ENCODE results near the gene ACTR5.
A peak's percentile ranks its signal among the peaks of the same experiment; 100 is the strongest.

ACTR5 gene

DNA sequence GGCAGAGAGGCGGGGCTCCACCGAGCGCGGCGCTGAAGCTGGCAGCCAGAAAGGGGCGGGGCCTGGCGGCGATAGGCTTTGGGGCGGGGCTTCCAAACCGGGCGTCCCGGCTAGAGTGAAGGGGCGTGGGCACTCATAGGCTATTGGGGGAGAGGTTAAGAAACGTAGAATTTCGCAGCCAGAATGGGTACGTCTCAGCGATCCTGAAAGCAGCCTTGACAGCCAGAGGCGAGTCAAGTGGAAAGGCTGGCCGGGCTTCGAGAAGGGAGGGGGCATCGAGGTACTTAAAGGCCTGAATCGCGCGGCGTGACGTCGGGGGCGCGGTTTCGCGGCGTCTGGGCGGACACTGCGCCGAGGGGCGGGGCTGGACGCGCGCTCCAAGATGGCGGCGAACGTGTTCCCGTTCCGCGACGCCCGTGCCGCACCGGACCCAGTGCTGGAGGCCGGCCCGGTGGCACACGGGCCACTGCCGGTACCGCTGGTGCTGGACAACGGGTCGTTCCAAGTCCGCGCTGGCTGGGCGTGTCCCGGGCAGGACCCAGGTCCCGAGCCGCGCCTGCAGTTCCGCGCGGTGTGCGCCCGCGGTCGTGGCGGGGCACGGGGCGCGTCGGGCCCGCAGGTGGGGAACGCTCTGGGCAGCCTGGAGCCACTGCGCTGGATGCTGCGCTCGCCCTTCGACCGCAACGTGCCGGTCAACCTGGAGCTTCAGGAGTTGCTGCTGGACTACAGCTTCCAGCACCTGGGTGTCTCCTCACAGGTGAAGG is at the start of gene ACTR5:
Gene ACTR5, plus strand, starts transcription at position 364 of the 764 bp plus-strand sequence. Its CDS starts 19 bp downstream, at position 383.
- TF ChIP-seq TAF1 (IDR thresholded peaks at IDR 0.05; ENCODE audit: low read depth), result peak; percentile 82
- peak; percentile 45; the same call in 1 of the 2 replicates for TF ChIP-seq CREB1 (IDR thresholded peaks at IDR 0.05; ENCODE audit: low read depth)
- TF ChIP-seq, protein P1, sequence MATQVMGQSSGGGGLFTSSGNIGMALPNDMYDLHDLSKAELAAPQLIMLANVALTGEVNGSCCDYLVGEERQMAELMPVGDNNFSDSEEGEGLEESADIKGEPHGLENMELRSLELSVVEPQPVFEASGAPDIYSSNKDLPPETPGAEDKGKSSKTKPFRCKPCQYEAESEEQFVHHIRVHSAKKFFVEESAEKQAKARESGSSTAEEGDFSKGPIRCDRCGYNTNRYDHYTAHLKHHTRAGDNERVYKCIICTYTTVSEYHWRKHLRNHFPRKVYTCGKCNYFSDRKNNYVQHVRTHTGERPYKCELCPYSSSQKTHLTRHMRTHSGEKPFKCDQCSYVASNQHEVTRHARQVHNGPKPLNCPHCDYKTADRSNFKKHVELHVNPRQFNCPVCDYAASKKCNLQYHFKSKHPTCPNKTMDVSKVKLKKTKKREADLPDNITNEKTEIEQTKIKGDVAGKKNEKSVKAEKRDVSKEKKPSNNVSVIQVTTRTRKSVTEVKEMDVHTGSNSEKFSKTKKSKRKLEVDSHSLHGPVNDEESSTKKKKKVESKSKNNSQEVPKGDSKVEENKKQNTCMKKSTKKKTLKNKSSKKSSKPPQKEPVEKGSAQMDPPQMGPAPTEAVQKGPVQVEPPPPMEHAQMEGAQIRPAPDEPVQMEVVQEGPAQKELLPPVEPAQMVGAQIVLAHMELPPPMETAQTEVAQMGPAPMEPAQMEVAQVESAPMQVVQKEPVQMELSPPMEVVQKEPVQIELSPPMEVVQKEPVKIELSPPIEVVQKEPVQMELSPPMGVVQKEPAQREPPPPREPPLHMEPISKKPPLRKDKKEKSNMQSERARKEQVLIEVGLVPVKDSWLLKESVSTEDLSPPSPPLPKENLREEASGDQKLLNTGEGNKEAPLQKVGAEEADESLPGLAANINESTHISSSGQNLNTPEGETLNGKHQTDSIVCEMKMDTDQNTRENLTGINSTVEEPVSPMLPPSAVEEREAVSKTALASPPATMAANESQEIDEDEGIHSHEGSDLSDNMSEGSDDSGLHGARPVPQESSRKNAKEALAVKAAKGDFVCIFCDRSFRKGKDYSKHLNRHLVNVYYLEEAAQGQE (IDR thresholded peaks at IDR 0.05; ENCODE audit: low read depth), result no peak; the same call in 1 of the 2 replicates
- TF ChIP-seq USF1 (IDR thresholded peaks at IDR 0.05), result no peak
- TF ChIP-seq FOXM1 (IDR thresholded peaks at IDR 0.05; ENCODE audit: borderline replicate concordance, low read depth), result no peak
- TF ChIP-seq TEAD4 (IDR thresholded peaks at IDR 0.05), result no peak
- no peak for TF ChIP-seq CEBPB (IDR thresholded peaks at IDR 0.05)
- TF ChIP-seq EGR1 (IDR thresholded peaks at IDR 0.05), result no peak
- no peak; the same call in none of the 2 replicates for TF ChIP-seq MAX (IDR thresholded peaks at IDR 0.05)
- no peak for TF ChIP-seq ZBTB7A (IDR thresholded peaks at IDR 0.05; ENCODE audit: low read depth)
- TF ChIP-seq YY1 (IDR thresholded peaks at IDR 0.05; ENCODE audit: low read depth), result peak; percentile 95
- TF ChIP-seq TCF12 (IDR thresholded peaks at IDR 0.05; ENCODE audit: low read depth), result no peak
- no peak for TF ChIP-seq RAD21 (IDR thresholded peaks at IDR 0.05; ENCODE audit: low read depth)
- TF ChIP-seq NFIC (IDR thresholded peaks at IDR 0.05), result 0 out of 2 replicates have a peak, but pooled peaks have one; percentile 23
- no peak for TF ChIP-seq EP300 (IDR thresholded peaks at IDR 0.05; ENCODE audit: borderline replicate concordance)

DNA sequence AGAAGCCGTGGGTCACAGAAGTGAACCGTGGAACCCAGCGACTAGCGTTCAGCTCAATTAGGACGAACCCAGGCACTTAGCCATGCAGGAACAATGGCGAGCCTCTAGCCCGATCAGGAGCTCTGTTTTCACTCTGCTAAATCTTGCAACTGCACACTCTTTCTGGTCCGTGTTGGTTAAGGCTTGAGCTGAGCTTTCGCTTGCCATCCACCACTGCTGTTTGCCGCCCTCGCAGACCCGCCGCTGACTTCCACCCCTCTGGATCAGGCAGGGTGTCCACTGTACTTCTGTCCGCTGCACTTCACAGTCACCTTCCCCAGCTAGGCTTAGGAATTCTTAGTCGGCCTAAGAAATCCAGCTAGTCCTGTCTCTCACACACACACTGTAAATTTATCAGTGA is 49.7 kb upstream of the ACTR5 start:
- TF ChIP-seq EGR1 (IDR thresholded peaks at IDR 0.05), result no peak
- no peak for TF ChIP-seq YY1 (IDR thresholded peaks at IDR 0.05; ENCODE audit: low read depth)
- TF ChIP-seq ZBTB7A (IDR thresholded peaks at IDR 0.05; ENCODE audit: low read depth), result no peak
- no peak for TF ChIP-seq NFIC (IDR thresholded peaks at IDR 0.05)
- TF ChIP-seq MAX (IDR thresholded peaks at IDR 0.05), result no peak
- TF ChIP-seq CREB1 (IDR thresholded peaks at IDR 0.05; ENCODE audit: low read depth), result no peak
- TF ChIP-seq TEAD4 (IDR thresholded peaks at IDR 0.05), result no peak
- TF ChIP-seq CEBPB (IDR thresholded peaks at IDR 0.05), result no peak
- no peak for TF ChIP-seq EP300 (IDR thresholded peaks at IDR 0.05; ENCODE audit: borderline replicate concordance)
- TF ChIP-seq TAF1 (IDR thresholded peaks at IDR 0.05; ENCODE audit: low read depth), result no peak
- TF ChIP-seq TCF12 (IDR thresholded peaks at IDR 0.05; ENCODE audit: low read depth), result no peak
- TF ChIP-seq USF1 (IDR thresholded peaks at IDR 0.05), result no peak
- TF ChIP-seq, protein P1 (IDR thresholded peaks at IDR 0.05; ENCODE audit: low read depth), result no peak

DNA sequence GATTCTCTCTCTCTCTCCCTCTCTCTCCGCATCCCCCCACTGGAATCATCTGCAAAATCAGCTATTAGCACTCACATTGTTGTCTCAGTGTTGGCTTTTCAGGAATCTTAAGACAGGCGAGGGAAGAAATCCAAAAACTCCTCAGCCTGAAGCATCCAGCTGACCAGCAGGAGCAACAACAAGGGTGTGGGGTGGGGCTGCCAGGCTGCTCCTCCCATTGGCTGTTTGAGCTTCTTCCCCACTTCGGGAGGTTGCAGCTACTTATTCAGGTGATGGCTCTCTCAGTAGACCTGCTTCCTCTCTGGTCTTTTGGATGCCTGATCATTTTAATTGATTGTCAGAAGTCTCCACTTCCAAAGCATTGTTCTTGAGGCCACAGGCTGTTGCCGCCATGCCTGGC is 48.1 kb upstream of the ACTR5 start:
- TF ChIP-seq EGR1 (IDR thresholded peaks at IDR 0.05) (no peak), TCF12 (IDR thresholded peaks at IDR 0.05; ENCODE audit: low read depth) (no peak), YY1 (IDR thresholded peaks at IDR 0.05; ENCODE audit: low read depth) (no peak), USF1 (IDR thresholded peaks at IDR 0.05) (no peak), TAF1 (IDR thresholded peaks at IDR 0.05; ENCODE audit: low read depth) (no peak), CEBPB (IDR thresholded peaks at IDR 0.05) (no peak), EP300 (IDR thresholded peaks at IDR 0.05; ENCODE audit: borderline replicate concordance) (no peak), ZBTB7A (IDR thresholded peaks at IDR 0.05; ENCODE audit: low read depth) (no peak), TEAD4 (IDR thresholded peaks at IDR 0.05) (no peak)

GRCh38 chr20:38700926-38701325 is 47.3 kb upstream of the ACTR5 start:
- no peak for TF ChIP-seq CREB1 (IDR thresholded peaks at IDR 0.05; ENCODE audit: low read depth)
- no peak for TF ChIP-seq TCF12 (IDR thresholded peaks at IDR 0.05; ENCODE audit: low read depth)
- TF ChIP-seq NFIC (IDR thresholded peaks at IDR 0.05), result no peak
- no peak for TF ChIP-seq CEBPB (IDR thresholded peaks at IDR 0.05)
- TF ChIP-seq YY1 (IDR thresholded peaks at IDR 0.05; ENCODE audit: low read depth), result no peak
- TF ChIP-seq, protein P1 (IDR thresholded peaks at IDR 0.05; ENCODE audit: low read depth), result no peak
- no peak for TF ChIP-seq ZBTB7A (IDR thresholded peaks at IDR 0.05; ENCODE audit: low read depth)
- no peak for TF ChIP-seq MAX (IDR thresholded peaks at IDR 0.05)
- TF ChIP-seq TAF1 (IDR thresholded peaks at IDR 0.05; ENCODE audit: low read depth), result no peak
- no peak for TF ChIP-seq EP300 (IDR thresholded peaks at IDR 0.05; ENCODE audit: borderline replicate concordance)
- no peak for TF ChIP-seq TEAD4 (IDR thresholded peaks at IDR 0.05)
- TF ChIP-seq USF1 (IDR thresholded peaks at IDR 0.05), result no peak
- no peak for TF ChIP-seq EGR1 (IDR thresholded peaks at IDR 0.05)
- no peak for TF ChIP-seq RAD21 (IDR thresholded peaks at IDR 0.05; ENCODE audit: low read depth)
- TF ChIP-seq FOXM1 (IDR thresholded peaks at IDR 0.05; ENCODE audit: borderline replicate concordance, low read depth), result no peak

Data from Ishikawa (cell line).